ENCODE data around the gene RABGAP1L. TPM values are rescaled to one million over a fixed set of nuclear protein-coding genes. Genes with fewer than 3 reads are reported as not detected.

The RABGAP1L gene
- total RNA-seq, 1 experiment from 2014 or later, result 31.2 TPM

- in situ Hi-C loops (cut with HindIII; ENCODE audit: low pct_unique_long_range_greater_than_20kb, low sequenced_read_pairs), result no loop called here
Observed at GRCh38 chr1:174932587-174932986, 773.3 kb downstream of the RABGAP1L start.

GRCh38 chr1:174935961-174936727 is 776.8 kb downstream of the RABGAP1L start:
- no peak for DNase-seq (ENCODE audit: low read depth, low spot score)
- in situ Hi-C loops (cut with HindIII; ENCODE audit: low pct_unique_long_range_greater_than_20kb, low sequenced_read_pairs), result no loop called here

More at GRCh38 chr1:174932587-174932986, 773.3 kb downstream of the RABGAP1L start:
- DNase-seq (ENCODE audit: low read depth, low spot score), result no peak

- DNase-seq (ENCODE audit: low read depth, low spot score), result no peak
- in situ Hi-C loops (cut with HindIII; ENCODE audit: low pct_unique_long_range_greater_than_20kb, low sequenced_read_pairs), result no loop called here
Observed at GRCh38 chr1:174938281-174939007, 779.1 kb downstream of the RABGAP1L start.

DNA sequence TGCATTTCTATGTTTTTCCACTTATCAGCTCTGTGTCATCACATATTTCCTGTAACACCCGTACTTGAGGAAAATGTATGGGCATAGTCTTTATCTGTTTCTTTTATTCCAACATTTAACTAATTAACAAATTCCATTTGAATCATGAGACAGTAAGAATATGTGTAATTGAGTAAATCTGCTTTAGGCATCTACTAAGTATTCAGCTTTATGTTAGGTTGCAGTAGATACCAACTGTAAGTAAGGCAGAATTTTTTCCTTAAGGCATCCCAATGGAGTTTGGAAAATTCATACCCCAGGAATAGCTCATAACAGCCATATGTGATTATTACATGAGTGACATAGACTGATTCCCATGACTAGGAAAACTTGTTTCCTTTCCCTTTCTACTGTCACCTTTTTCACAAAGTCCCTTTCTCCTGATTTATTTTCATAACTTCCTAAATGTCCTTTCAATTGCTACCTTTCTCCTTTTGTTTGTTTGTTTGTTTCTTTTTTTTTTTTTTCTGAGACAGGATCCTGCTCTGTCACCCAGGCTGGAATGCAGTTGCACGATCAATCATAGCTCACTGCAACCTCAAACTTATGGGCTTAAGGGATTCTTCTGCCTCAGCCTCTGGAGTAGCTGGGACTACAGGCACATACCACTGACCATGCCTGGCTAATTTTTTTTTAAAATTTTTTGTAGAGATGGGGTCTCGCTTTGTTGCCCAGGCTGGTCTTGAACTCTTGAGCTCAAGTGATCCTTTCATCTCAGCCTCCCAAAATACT is 780.6 kb downstream of the RABGAP1L start:
- DNase-seq (ENCODE audit: low read depth, low spot score), result no peak
- in situ Hi-C loops (cut with HindIII; ENCODE audit: low pct_unique_long_range_greater_than_20kb, low sequenced_read_pairs), result no loop called here

DNA sequence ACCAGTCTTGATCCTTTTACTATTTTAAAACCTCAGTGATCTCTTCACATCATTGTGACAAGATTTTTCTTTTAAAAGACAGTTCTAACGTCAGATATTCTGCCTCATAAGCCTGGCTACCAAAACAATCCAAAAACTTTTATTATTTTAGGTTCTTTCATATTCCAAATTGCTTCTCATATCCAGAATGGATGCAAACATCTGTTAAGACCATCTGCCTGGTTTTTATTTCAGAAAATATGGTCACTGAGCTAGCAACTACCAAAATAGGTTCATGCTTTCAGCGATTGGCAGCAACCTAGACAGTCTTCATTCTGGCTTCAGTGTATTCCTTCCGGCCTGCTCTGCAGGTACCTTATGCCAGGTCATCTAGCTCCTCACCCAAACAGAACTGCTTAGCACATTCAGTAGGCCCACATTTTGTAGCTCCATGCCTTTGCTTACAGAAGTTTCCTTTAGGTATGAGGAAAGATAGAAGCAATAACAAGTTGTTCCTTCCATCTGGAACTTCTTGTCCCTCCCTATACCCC is 781.4 kb downstream of the RABGAP1L start:
- no peak for DNase-seq (ENCODE audit: low read depth, low spot score)
- in situ Hi-C loops (cut with HindIII; ENCODE audit: low pct_unique_long_range_greater_than_20kb, low sequenced_read_pairs), result no loop called here

- in situ Hi-C loops (cut with HindIII; ENCODE audit: low pct_unique_long_range_greater_than_20kb, low sequenced_read_pairs), result no loop called here
- DNase-seq (ENCODE audit: low read depth, low spot score), result peak; percentile 20
Observed at GRCh38 chr1:174942547-174943255, 783.4 kb downstream of the RABGAP1L start.

DNA sequence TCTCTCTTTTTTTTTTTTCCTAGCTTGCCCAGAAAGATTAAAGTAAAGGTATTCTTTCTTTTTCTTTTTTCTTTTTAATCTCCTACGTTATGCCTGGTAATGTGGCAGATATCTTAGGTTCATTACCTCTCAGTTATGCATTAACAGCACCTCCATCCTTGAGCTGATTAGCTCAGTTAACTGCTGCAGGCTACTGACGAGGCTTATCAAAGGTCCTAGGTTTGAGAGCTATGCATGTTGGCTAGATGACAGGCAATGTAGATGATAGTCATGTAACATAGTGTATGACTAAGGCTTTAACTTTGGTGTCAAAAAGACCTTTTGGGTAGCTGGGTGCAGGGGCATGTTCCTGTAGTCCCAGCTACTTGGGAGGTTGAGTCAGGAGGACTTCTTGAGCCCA is 786.7 kb downstream of the RABGAP1L start:
- DNase-seq (ENCODE audit: low read depth, low spot score), result no peak
- in situ Hi-C loops (cut with HindIII; ENCODE audit: low pct_unique_long_range_greater_than_20kb, low sequenced_read_pairs), result no loop called here

DNA sequence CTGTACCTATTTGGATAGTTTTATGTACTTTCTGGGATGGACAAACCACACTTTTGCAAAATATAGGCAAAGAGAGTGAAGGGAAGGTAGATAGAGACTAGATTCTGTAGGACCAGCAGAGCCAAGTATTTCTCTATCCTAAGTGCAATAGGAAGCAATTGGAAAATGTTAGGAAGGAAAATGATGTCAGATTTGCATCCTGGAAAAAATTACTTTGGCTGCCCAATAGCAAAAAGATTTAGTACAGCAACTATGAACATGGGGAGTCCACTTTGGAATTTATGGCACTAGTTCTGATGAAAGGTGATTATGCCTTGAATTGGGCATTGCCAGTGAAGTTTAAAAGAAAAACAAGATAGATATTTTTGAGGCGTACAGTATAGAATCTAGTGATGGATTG is 789.7 kb downstream of the RABGAP1L start:
- DNase-seq (ENCODE audit: low read depth, low spot score), result no peak
- in situ Hi-C loops (cut with HindIII; ENCODE audit: low pct_unique_long_range_greater_than_20kb, low sequenced_read_pairs), result no loop called here

DNA sequence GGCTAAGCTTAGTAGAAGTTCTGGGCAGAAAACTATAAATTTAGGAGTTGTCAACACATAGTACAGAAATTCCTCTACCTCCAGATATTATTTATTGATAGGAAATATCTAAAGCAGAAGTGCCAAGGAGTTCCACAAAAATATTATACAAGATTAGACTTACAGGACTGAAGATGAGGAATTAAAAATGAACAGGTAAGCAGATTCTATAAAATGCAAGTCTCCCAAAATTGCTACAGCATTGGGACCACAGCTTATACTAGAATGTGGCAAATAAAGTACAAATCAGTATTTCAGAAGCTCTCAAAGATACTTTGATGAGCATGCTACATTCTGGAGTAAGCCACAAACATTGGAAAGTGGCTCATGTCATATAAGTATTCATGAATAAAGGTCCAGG is 790.3 kb downstream of the RABGAP1L start:
- in situ Hi-C loops (cut with HindIII; ENCODE audit: low pct_unique_long_range_greater_than_20kb, low sequenced_read_pairs), result no loop called here
- no peak for DNase-seq (ENCODE audit: low read depth, low spot score)

- in situ Hi-C loops (cut with HindIII; ENCODE audit: low pct_unique_long_range_greater_than_20kb, low sequenced_read_pairs), result no loop called here
- no peak for DNase-seq (ENCODE audit: low read depth, low spot score)
Observed at GRCh38 chr1:174953285-174954072, 794.2 kb downstream of the RABGAP1L start.

DNA sequence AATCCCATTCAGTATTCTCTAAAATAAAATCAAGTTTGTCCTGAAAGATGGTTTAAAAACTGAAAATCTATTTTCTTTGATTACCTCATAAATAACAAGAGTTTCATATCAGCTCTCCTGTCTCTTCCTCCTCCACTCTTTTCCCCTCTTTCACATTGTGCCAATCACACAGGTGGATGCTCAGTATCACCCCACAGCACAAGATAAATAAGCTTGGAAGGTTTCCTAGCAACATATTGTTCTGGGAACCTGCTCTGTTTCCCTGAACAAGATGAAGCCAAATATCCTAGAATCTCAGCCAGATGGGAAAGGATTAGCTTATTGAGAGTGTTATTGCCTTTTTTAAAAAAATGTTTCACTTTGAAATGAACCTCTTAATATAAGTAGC is 794.7 kb downstream of the RABGAP1L start:
- in situ Hi-C loops (cut with HindIII; ENCODE audit: low pct_unique_long_range_greater_than_20kb, low sequenced_read_pairs), result no loop called here
- no peak for DNase-seq (ENCODE audit: low read depth, low spot score)

DNA sequence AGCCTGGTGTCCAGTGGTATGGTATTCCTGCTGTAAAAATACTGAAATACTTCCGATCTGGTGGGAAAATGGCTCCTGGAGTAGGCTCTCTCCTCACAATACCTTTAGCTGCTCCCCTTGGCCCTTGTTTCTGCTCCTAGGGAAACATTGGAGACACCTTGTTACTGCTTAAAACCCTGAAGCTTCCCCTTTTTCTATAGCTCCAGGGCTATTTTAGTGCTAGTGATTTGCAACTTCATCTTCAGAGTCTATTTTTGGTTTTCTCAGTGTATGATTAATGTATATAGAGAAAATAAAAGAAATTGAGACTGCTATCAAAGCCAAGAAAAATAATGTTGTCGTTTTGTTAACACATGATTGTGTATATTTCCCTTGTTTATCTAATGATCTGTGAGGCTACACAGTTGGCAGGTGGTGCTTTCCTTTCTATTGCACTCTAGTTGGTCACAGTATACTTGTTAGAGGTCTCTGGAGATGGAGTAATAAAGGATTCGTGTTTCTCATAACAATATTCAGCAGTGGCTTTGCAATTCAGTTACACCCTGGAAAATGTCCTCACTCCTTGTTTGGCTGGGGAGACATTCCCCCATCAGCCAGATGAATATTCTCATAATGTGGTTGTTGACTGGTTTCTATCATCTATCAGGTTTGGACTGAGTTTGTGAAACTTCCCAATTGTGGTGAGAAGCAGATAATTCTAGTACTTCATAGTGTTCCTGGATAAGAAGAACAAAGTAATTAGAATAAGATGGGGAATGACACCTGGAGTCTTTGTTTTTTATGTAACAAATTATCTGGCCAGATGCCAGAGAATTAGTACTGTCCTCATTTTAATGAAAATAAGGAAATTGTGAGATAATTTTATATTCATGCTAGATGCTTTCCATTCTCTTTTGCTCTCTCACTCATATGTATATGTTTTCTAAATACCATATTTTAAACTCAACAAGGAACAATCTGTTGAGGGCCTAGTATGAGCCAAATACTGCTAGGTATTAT is 795.6 kb downstream of the RABGAP1L start:
- in situ Hi-C loops (cut with HindIII; ENCODE audit: low pct_unique_long_range_greater_than_20kb, low sequenced_read_pairs), result no loop called here
- no peak for DNase-seq (ENCODE audit: low read depth, low spot score)

- in situ Hi-C loops (cut with HindIII; ENCODE audit: low pct_unique_long_range_greater_than_20kb, low sequenced_read_pairs), result no loop called here
- DNase-seq (ENCODE audit: low read depth, low spot score), result no peak
Observed at GRCh38 chr1:174956086-174956485, 796.8 kb downstream of the RABGAP1L start.

DNA sequence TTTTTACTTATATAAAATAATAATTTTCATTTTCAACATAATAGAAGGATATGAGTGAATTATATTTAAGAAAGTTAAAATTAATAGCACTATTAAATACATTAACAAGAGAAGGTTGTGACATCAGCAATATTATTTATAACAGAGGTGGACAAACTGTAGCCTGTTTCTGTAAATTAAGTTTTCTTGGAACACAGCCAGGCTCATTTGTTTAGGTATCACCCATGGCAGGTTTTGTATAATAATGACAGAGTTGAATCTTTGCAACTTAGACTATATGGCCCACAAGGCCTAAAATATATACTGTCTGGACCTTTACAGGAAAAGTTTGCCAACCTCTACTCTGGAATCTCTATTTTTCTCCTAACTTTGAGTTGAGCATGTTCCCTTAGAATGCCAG is 797.7 kb downstream of the RABGAP1L start:
- in situ Hi-C loops (cut with HindIII; ENCODE audit: low pct_unique_long_range_greater_than_20kb, low sequenced_read_pairs), result no loop called here

GRCh38 chr1:174957829-174958228 is 798.5 kb downstream of the RABGAP1L start:
- in situ Hi-C loops (cut with HindIII; ENCODE audit: low pct_unique_long_range_greater_than_20kb, low sequenced_read_pairs), result no loop called here
- DNase-seq (ENCODE audit: low read depth, low spot score), result no peak

More for the DNA sequence above, 797.7 kb downstream of the RABGAP1L start:
- no peak for DNase-seq (ENCODE audit: low read depth, low spot score)

DNA sequence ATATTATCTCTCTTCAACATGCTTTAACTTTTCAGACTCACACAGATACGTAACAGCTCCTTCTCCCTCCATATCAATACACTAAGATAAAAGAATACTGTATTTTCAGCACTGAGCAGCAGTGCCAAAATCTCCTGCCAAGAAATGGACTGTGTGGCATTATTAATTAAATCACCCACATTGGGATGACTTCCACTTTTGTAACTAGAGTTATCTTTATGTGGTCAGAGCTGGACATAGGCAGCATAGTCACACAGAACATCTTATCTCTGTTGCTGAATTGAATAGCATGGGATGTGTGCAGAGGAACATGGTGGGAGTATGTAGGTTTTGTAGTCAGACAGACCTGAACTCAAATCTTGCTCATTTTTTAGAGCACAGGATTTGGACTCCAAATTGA is 799.1 kb downstream of the RABGAP1L start:
- DNase-seq (ENCODE audit: low read depth, low spot score), result no peak

More for the DNA sequence above, 799.1 kb downstream of the RABGAP1L start:
- in situ Hi-C loops (cut with HindIII; ENCODE audit: low pct_unique_long_range_greater_than_20kb, low sequenced_read_pairs), result no loop called here
